Activated CD4-positive, alpha-beta T cell treated with anti-CD3 and anti-CD28 coated beads for 36 hours (primary cell): ENCODE measurements around the gene ZSCAN5C. TPM values are rescaled to one million over a fixed set of nuclear protein-coding genes. Genes with fewer than 3 reads are reported as not detected.
A peak's percentile ranks its signal among the peaks of the same experiment; 100 is the strongest.
"Not testable (repeated sequence)": the region's sequence is repeated elsewhere in the genome, so short reads cannot be mapped to it uniquely, and the experiment has no call there.

Source experiments
- ATAC-seq: fragments of 200-7000 bp; cut with Tn5 transposase; one replicate; pipeline ENCODE4 v1.10.0; 2021; ENCODE audit warnings: mild to moderate bottlenecking, moderate library complexity
- CTCF ChIA-PET: fragments of 350-600 bp; sonication (Branson Sonifier 250); formaldehyde crosslinking; loops from one replicate; lab custom pipeline; 2021; ENCODE audit warnings: antibody characterized with exemption; lab: Charles Lee
- POLR2A ChIA-PET: fragments of 350-600 bp; sonication (Branson Sonifier 250); formaldehyde crosslinking; loops from one replicate; lab custom pipeline; 2021; ENCODE audit warnings: antibody characterized with exemption, inconsistent platforms; lab: Charles Lee
- DNase-seq: peaks from one replicate; pipeline ENCODE4 v3.0.0-alpha.2; 2020
- H3K27ac Mint-ChIP-seq: one replicate; pipeline ENCODE4 v1.8.0; 2021; ENCODE audit warnings: mixed read lengths
- H3K27me3 Mint-ChIP-seq: one replicate; pipeline ENCODE4 v1.8.0; 2021; ENCODE audit warnings: mixed read lengths
- H3K36me3 Mint-ChIP-seq: one replicate; pipeline ENCODE4 v1.8.0; 2021; ENCODE audit warnings: low read depth, mixed read lengths
- H3K4me1 Mint-ChIP-seq: one replicate; pipeline ENCODE4 v1.8.0; 2021; ENCODE audit warnings: mixed read lengths
- H3K4me3 Mint-ChIP-seq: one replicate; pipeline ENCODE4 v1.8.0; 2021; ENCODE audit warnings: mild to moderate bottlenecking, moderate library complexity, mixed read lengths
- H3K9me3 Mint-ChIP-seq: one replicate; pipeline ENCODE4 v1.8.0; 2021; ENCODE audit warnings: low read depth, mixed read lengths
- intact Hi-C, 2 experiments: fragments of 100-400 bp; cut with DNase I in 1 of 2; cut with micrococcal nuclease in 1 of 2; formaldehyde crosslinking; loops; one replicate each; pipeline versions ENCODE4 v1.14.2 to v1.15.1; 2022 to 2024; cut with DNase I, micrococcal nuclease
- total RNA-seq, 2 experiments: library from RNA; stranded (reverse); gene quantifications; one replicate each; pipeline ENCODE4 v1.2.3, GENCODE V29; 2021

Gene ZSCAN5C
- total RNA-seq, 2 experiments from 2014 or later: not detected

DNA sequence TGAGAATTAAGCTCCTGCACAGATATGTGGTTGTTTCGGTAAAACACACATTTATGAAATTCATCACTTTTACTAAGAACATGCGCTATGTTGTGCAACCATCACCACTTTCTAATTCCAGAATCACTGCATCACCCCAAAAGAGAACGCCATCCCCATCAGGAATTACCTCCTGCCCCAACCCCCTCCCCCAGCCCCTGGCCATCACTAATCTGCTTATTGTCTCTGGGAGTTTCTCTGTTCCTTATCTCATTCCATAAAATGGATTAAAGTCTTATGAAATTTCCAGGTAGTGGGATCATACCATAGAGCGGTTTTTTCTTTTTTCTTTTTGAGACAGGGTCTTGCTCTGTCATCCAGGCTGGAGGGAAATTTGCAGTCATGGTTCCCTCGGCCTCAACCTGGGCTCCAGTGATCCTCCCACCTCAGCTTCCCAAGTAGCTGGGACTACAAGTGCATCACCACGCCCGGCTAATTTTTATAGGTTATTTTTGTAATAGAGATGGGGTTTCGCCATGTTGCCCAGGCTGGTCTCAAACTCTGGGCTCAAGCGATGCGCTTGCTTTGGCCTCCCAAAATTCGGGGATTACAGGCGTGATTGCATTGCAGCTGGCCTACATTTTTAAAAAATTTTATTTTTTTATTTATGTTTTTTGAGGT is 8.0 kb upstream of the ZSCAN5C start:
- H3K36me3 Mint-ChIP-seq: no peaks in the 10 kb centered on the region
- ChIA-PET CTCF (no interaction called here), POLR2A (no interaction called here)

GRCh38 chr19:56197646-56198045 is 4.4 kb upstream of the ZSCAN5C start, which contains the start of gene ZSCAN5B:
TSS of gene ZSCAN5B (minus strand) at chr19:56197783. CDS start at chr19:56193052, 4,731 bp downstream.
- ATAC-seq, H3K27ac Mint-ChIP-seq, intact Hi-C loops, H3K27me3 Mint-ChIP-seq, H3K36me3 Mint-ChIP-seq, DNase-seq, H3K4me1 Mint-ChIP-seq, POLR2A ChIA-PET, CTCF ChIA-PET, H3K9me3 Mint-ChIP-seq, H3K4me3 Mint-ChIP-seq: not testable (repeated sequence)

More for the DNA sequence above, 8.0 kb upstream of the ZSCAN5C start:
- intact Hi-C loops: no loop called here
- Mint-ChIP-seq H3K4me3 (no peak overlapping the region), H3K4me1 (no peaks in the 10 kb centered on the region), H3K9me3 (no peaks in the 10 kb centered on the region), H3K27me3 (no peaks in the 10 kb centered on the region), H3K27ac (no peak overlapping the region)
- DNase-seq (no peak), ATAC-seq (no peak)

DNA sequence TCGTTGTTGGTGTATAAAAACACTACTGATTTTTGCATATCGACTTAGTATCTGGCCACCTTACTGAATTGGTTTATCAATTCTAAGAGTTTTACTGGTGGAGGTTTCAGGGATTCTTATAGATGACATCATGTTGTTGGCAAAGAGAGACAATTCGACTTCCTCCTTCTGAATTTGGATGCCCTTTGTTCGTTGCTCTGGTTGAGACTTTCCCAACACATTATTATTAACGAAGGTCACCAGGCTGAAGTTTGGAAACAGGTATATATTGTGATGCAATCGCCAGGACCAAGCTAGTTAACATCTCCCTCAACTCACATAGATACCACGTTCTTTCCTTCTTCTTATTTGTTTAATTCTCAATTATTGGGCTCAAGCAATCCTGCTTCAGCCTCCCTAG is 2.4 kb upstream of the ZSCAN5C start:
- ChIA-PET POLR2A (no interaction called here), CTCF (no interaction called here)
- DNase-seq: no peak
- Mint-ChIP-seq H3K4me1 (no peaks in the 10 kb centered on the region), H3K4me3 (no peak overlapping the region), H3K27ac (no peak overlapping the region), H3K36me3 (no peaks in the 10 kb centered on the region), H3K9me3 (no peaks in the 10 kb centered on the region), H3K27me3 (no peaks in the 10 kb centered on the region)
- no peak for ATAC-seq
- intact Hi-C loops: no loop called here

- POLR2A ChIA-PET, ATAC-seq, H3K27ac Mint-ChIP-seq, H3K4me3 Mint-ChIP-seq, H3K36me3 Mint-ChIP-seq, H3K27me3 Mint-ChIP-seq, CTCF ChIA-PET, H3K4me1 Mint-ChIP-seq, H3K9me3 Mint-ChIP-seq, DNase-seq, intact Hi-C loops: not testable (repeated sequence)
These were observed 5.5 kb downstream of the ZSCAN5C start for GRCh38 chr19:56207581-56207980.

GRCh38 chr19:56209091-56209490 is 7.0 kb downstream of the ZSCAN5C start:
- DNase-seq (no peak), ATAC-seq (no peak)
- no peaks in the 10 kb centered on the region for H3K36me3 Mint-ChIP-seq
- POLR2A ChIA-PET: no interaction called here
- CTCF ChIA-PET: interaction anchor here (0.7 kb wide), 1 partner anchor 125 kb away, joined by 3 read pairs; no protein-coding TSS in a partner anchor
- no peak overlapping the region for H3K27ac Mint-ChIP-seq
- intact Hi-C loops: no loop called here
- no peak overlapping the region for H3K4me3 Mint-ChIP-seq
- no peaks in the 10 kb centered on the region for H3K9me3 Mint-ChIP-seq
- peaks cover 11% of the 10 kb centered on the region for H3K27me3 Mint-ChIP-seq
- H3K4me1 Mint-ChIP-seq: no peaks in the 10 kb centered on the region

DNA sequence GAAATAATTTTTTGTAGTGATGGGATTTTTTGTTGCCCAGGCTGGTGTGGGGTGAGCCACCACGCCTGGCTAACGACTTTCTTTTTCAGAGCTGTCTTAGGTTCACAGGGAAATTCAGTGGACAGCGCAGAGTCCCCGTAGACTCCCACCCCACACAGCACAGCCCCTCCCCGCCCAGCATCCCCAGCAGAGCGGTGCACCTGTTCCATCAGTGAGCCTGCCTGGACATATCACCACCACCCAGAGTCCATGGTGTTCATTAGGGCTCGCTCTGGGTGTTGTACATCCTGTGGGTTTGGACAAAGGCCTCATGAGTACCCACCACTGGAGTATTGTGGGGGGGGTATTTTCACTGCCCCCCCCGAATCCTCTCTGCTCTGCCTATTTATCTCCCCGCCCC is 8.0 kb downstream of the ZSCAN5C start:
- POLR2A ChIA-PET, intact Hi-C loops, H3K36me3 Mint-ChIP-seq, DNase-seq, ATAC-seq, H3K27ac Mint-ChIP-seq, H3K4me3 Mint-ChIP-seq, CTCF ChIA-PET, H3K4me1 Mint-ChIP-seq, H3K9me3 Mint-ChIP-seq: not testable (repeated sequence)
- H3K27me3 Mint-ChIP-seq: peaks cover 15% of the 10 kb centered on the region

DNA sequence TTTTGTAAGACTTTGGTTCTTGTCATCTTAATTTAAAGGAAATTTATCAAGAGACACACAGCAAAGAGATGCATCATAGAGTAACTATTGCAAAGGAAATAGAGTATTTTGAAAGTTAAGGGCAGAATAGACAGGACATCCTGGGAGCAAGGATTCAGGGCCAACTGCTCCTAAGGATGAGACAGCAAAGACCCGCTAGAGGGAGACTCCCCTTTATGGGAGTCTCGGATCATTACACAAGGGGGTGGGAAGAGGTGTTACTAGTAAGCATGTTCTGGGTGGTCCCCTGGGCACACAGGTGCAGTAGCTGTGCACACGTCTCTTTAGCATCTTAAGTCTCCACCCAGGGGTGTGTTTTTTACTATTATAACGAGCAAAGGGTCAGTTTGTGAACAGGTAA is 9.6 kb downstream of the ZSCAN5C start:
- ATAC-seq: no peak
- Mint-ChIP-seq H3K36me3 (no peaks in the 10 kb centered on the region), H3K27me3 (peaks cover 19% of the 10 kb centered on the region), H3K27ac (no peak overlapping the region), H3K9me3 (no peaks in the 10 kb centered on the region), H3K4me3 (no peak overlapping the region), H3K4me1 (no peaks in the 10 kb centered on the region)
- intact Hi-C loops: no loop called here
- ChIA-PET CTCF (no interaction called here), POLR2A (no interaction called here)
- DNase-seq: no peak

- Mint-ChIP-seq H3K9me3 (no peaks in the 10 kb centered on the region), H3K4me3 (no peak overlapping the region), H3K4me1 (peaks cover 4% of the 10 kb centered on the region), H3K36me3 (peaks cover 6% of the 10 kb centered on the region), H3K27ac (no peak overlapping the region), H3K27me3 (peaks cover 22% of the 10 kb centered on the region)
- ChIA-PET POLR2A (no interaction called here), CTCF (no interaction called here)
- ATAC-seq: no peak
- peak; percentile 10 for DNase-seq
- intact Hi-C loops: no loop called here
These were observed 15.2 kb downstream of the ZSCAN5C start for GRCh38 chr19:56217039-56217949.

DNA sequence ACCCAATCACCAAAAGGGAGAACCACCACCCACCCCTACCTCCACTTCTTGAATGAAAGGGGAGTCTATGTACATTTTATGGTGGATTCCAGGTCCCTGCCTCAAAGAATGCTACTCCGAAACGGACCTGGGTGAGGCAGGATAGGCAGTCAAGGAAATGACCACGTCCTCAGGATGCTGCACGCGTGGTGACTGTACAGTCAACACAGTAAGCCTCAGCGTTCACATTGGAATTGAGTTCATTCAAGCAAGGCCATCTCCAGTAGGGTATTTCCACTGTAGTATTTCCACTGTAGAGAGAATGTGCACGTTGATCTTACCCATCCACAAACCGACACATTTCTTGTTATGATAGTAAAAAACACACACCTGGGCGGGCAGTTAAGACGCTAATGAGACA is 16.9 kb downstream of the ZSCAN5C start:
- Mint-ChIP-seq H3K4me1 (peaks cover 4% of the 10 kb centered on the region), H3K27me3 (peaks cover 18% of the 10 kb centered on the region), H3K4me3 (no peak overlapping the region), H3K27ac (no peak overlapping the region), H3K9me3 (no peaks in the 10 kb centered on the region), H3K36me3 (peaks cover 11% of the 10 kb centered on the region)
- DNase-seq (no peak), ATAC-seq (no peak)
- POLR2A ChIA-PET: no interaction called here
- CTCF ChIA-PET: interaction anchor here (1.1 kb wide), 1 partner anchor 142 kb away, joined by 3 read pairs; no protein-coding TSS in a partner anchor
- intact Hi-C loops: no loop called here

GRCh38 chr19:56221442-56221841 is 19.4 kb downstream of the ZSCAN5C start:
- ATAC-seq, POLR2A ChIA-PET, H3K4me1 Mint-ChIP-seq, H3K4me3 Mint-ChIP-seq, H3K27me3 Mint-ChIP-seq, intact Hi-C loops, DNase-seq, H3K9me3 Mint-ChIP-seq, H3K27ac Mint-ChIP-seq: not testable (repeated sequence)
- CTCF ChIA-PET: interaction anchor here (0.6 to 1.3 kb wide), 2 partner anchors 32 to 75 kb away, joined by 3 read pairs; no protein-coding TSS in a partner anchor
- peaks cover 11% of the 10 kb centered on the region for H3K36me3 Mint-ChIP-seq

DNA sequence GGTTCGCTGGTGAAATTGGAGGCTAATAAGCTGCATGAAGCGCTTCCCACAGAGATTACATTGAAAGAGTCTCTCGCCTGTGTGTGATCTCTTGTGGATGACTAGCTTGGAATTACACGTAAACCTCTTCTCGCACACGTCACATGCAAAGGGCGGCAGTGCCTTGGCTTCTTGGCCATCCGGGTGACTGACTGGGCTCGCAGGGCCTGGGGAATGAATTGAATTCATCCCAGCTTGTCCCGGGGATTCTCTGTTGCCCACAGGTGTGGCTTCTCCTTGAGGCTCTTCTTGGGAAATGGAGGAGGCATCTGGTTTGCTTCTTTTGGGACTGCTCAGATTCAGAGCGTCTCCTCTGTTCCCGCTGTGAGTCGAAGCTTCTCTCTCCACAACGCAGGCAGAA is 19.8 kb downstream of the ZSCAN5C start:
- ChIA-PET CTCF (interaction anchor here (1.3 kb wide), 1 partner anchor 31 kb away, joined by 3 read pairs; no protein-coding TSS in a partner anchor), POLR2A (no interaction called here)
- Mint-ChIP-seq H3K27me3 (peaks cover 6% of the 10 kb centered on the region), H3K27ac (no peak overlapping the region), H3K9me3 (no peaks in the 10 kb centered on the region), H3K4me3 (no peak overlapping the region), H3K4me1 (peaks cover 4% of the 10 kb centered on the region), H3K36me3 (peaks cover 11% of the 10 kb centered on the region)
- ATAC-seq (no peak), DNase-seq (no peak)
- intact Hi-C loops: no loop called here
